Testis (tissue), 3 donors: Measurements from ENCODE around the gene BAIAP3. TPM values are rescaled to one million over a fixed set of nuclear protein-coding genes. Genes with fewer than 3 reads are reported as not detected.

Experiments
- DNase-seq: peaks from one replicate; pipeline ENCODE4 v3.0.0-alpha.2; 2019
- H3K27ac ChIP-seq, 2 donors: fragments of 200-600 bp; sonication (generic); one replicate each; pipeline ENCODE4 v1.5.1; 2019
- H3K27me3 ChIP-seq: fragments of 200-600 bp; sonication (generic); one replicate; pipeline ENCODE4 v1.5.1; 2019
- H3K36me3 ChIP-seq: fragments of 200-600 bp; sonication (generic); one replicate; pipeline ENCODE4 v1.5.1; 2017; ENCODE audit warnings: low read depth; ENCODE audit errors: missing control alignments
- H3K4me1 ChIP-seq: fragments of 200-600 bp; sonication (generic); one replicate; pipeline ENCODE4 v1.5.1; 2019
- H3K4me3 ChIP-seq, 2 donors: fragments of 200-600 bp; sonication (generic); one replicate each; pipeline ENCODE4 v1.5.1; 2017 to 2019
- H3K9me3 ChIP-seq: fragments of 200-600 bp; sonication (generic); one replicate; pipeline ENCODE4 v1.5.1; 2017
- CTCF ChIP-seq, 3 experiments: fragments of 450-650 bp in 2 of 3; fragments of 200-600 bp in 1 of 3; sonication (generic) in 1 of 3; IDR thresholded peaks; one replicate each; pipeline ENCODE4 v1.5.1; 2016 to 2019; ENCODE audit warnings: antibody characterized with exemption in 3 of 3, mild to moderate bottlenecking in 2 of 3, moderate library complexity in 1 of 3
- POLR2A ChIP-seq: fragments of 450-650 bp; IDR thresholded peaks from one replicate; pipeline ENCODE4 v1.6.1; 2017; ENCODE audit warnings: antibody characterized with exemption, mild to moderate bottlenecking, moderate library complexity
- WGBS, 2 donors: methylation state at CpG; one replicate each; pipeline ENCODE4 v1.1.5; 2018; 5-methylcytosine and 5-hydroxymethylcytosine counted together
- intact Hi-C: fragments of 100-400 bp; cut with DNase I; formaldehyde crosslinking; loops from one replicate; pipeline ENCODE4 v1.15.1; 2023; ENCODE audit warnings: low total_unique reads
- polyA plus RNA-seq: library from polyadenylated mRNA; stranded (reverse); fragments of 350-450 nt; fragmentation: Illumina TruSeq; extraction: RNeasy Lipid Tissue Mini Kit (QIAGEN cat#74804); gene quantifications from one replicate; pipeline ENCODE4 v1.2.3, GENCODE V29; 2014; ENCODE audit warnings: low read depth, low replicate concordance; ENCODE audit not compliant: insufficient read depth
- total RNA-seq, 2 donors: library from RNA; depleted of rRNA; stranded (reverse); fragments of >200 nt; gene quantifications; one replicate each; pipeline ENCODE4 v1.2.3, GENCODE V29; 2016

The BAIAP3 gene
- total and polyA plus RNA-seq, 3 donors from 2014 or later = 23.0 to 60.4 (median 29.8) TPM

DNA sequence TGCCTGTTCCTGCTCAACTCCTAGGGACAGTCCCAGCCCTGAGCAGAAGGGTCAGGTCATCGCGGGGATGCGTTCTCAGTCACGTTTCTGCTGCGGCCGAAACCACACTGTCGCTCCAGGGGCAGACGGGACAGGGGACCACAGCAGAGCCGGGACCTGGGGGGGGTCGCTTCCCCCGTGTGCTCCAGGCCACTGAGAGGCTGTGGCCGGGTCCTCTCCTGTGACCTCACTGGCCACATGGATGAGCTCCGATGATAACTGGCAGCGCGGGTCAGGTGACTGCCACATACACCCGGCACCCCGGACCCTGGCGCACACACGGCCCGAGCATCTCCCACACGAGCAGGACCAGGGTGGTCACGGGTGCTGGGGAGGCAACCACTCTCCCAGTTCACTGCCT, 31.1 kb downstream of the BAIAP3 start:
- Histone ChIP-seq H3K36me3 (no peaks in the 10 kb centered on the region), H3K4me3 (no peak overlapping the region), H3K27me3 (no peaks in the 10 kb centered on the region), H3K4me1 (no peaks in the 10 kb centered on the region), H3K9me3 (no peaks in the 10 kb centered on the region), H3K27ac (no peak overlapping the region)
- DNase-seq = no peak
- intact Hi-C loops = no loop called here
- 87 to 93% methylated on average over 6 to 22 of the region's 22 CpGs for WGBS, 2 donors
- TF ChIP-seq CTCF (IDR thresholded peaks at IDR 0.05) (no peak), POLR2A (no peak)

DNA sequence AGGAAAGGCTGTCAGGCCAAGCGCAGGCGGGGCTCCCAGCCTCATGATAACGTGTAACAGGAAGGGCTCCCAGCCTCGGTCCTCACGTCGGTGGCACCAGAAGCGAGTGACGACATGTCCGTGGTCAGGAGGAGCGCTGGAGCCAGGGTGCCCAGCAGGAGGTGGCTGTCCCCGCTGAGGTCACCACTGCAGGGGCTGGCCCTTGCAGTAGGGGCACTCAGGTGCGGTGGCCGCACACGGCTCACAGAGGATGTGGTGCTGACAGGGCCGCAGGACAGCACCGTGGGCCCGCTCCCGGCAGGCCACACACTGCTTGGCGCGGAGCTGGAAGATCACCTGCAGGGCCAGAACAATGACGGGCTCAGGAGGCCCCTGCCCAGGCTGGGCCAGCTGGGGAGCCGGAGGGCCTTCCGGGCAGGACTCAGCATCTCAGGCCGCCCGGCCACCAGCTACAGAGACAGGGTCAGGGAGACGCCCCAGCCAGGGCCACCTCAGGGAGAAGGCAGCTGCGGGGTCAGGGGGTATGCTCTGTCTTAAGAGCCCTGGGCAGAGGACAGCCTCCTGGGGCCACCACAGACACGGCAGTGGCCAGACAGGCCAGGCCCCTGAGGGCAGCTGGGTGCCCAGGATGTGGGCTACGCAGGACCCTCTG, 32.7 kb downstream of the BAIAP3 start:
- no peak for TF ChIP-seq CTCF (IDR thresholded peaks at IDR 0.05)
- TF ChIP-seq POLR2A = no peak
- intact Hi-C loops = no loop called here

GRCh38 chr16:1366712-1367299, 33.4 kb downstream of the BAIAP3 start:
- intact Hi-C loops = no loop called here
- Histone ChIP-seq H3K27ac (no peak overlapping the region), H3K4me1 (no peaks in the 10 kb centered on the region), H3K9me3 (no peaks in the 10 kb centered on the region), H3K27me3 (no peaks in the 10 kb centered on the region), H3K4me3 (no peak overlapping the region), H3K36me3 (no peaks in the 10 kb centered on the region)
- 86 to 89% methylated on average over 12 to 24 of the region's 24 CpGs for WGBS, 2 donors
- TF ChIP-seq CTCF (IDR thresholded peaks at IDR 0.05) = no peak
- no peak for TF ChIP-seq POLR2A
- no peak for DNase-seq

More for the DNA sequence above, 32.7 kb downstream of the BAIAP3 start:
- WGBS, 2 donors = 86 to 94% methylated on average over 9 to 29 of the region's 29 CpGs
- Histone ChIP-seq H3K36me3 (no peaks in the 10 kb centered on the region), H3K9me3 (no peaks in the 10 kb centered on the region), H3K27me3 (no peaks in the 10 kb centered on the region), H3K4me1 (no peaks in the 10 kb centered on the region), H3K4me3 (no peak overlapping the region), H3K27ac (no peak overlapping the region)
- DNase-seq = no peak

GRCh38 chr16:1367486-1368174, 34.2 kb downstream of the BAIAP3 start:
- H3K9me3 ChIP-seq = no peaks in the 10 kb centered on the region
- no peak for DNase-seq
- intact Hi-C loops = no loop called here
- WGBS, 2 donors = 85 to 86% methylated on average over 19 to 25 of the region's 27 CpGs
- H3K27ac ChIP-seq = no peak overlapping the region
- H3K4me1 ChIP-seq = no peaks in the 10 kb centered on the region
- no peak overlapping the region for H3K4me3 ChIP-seq
- H3K36me3 ChIP-seq = no peaks in the 10 kb centered on the region
- TF ChIP-seq CTCF (IDR thresholded peaks at IDR 0.05) = no peak
- TF ChIP-seq POLR2A = no peak
- no peaks in the 10 kb centered on the region for H3K27me3 ChIP-seq
